HUES6 (cell line): ENCODE results near the gene CHCHD6.

Experiments used
- H3K27ac ChIP-seq: 2 replicates; pipeline ENCODE4 v1.7.0; 2013; ENCODE audit warnings: low read depth, mild to moderate bottlenecking, low read length, inconsistent platforms
- H3K27me3 ChIP-seq: 2 replicates; pipeline ENCODE4 v1.6.1; 2013; ENCODE audit warnings: low read length; ENCODE audit not compliant: control insufficient read depth, insufficient read depth
- H3K36me3 ChIP-seq: 2 replicates; pipeline ENCODE4 v1.6.1; 2013; ENCODE audit warnings: low read length; ENCODE audit not compliant: control insufficient read depth, insufficient read depth
- H3K4me1 ChIP-seq: 2 replicates; pipeline ENCODE4 v1.6.1; 2013; ENCODE audit warnings: low read length; ENCODE audit not compliant: control insufficient read depth, insufficient read depth
- H3K4me3 ChIP-seq: 2 replicates; pipeline ENCODE4 v1.5.1; 2013; ENCODE audit warnings: low read depth, low read length
- H3K9ac ChIP-seq: one replicate; pipeline ENCODE4 v1.6.1; 2013; ENCODE audit warnings: mild to moderate bottlenecking, low read length
- H3K9me3 ChIP-seq: 2 replicates; pipeline ENCODE4 v1.6.1; 2013; ENCODE audit warnings: low read depth, low read length; ENCODE audit not compliant: control insufficient read depth, insufficient read depth

CHCHD6 gene

DNA sequence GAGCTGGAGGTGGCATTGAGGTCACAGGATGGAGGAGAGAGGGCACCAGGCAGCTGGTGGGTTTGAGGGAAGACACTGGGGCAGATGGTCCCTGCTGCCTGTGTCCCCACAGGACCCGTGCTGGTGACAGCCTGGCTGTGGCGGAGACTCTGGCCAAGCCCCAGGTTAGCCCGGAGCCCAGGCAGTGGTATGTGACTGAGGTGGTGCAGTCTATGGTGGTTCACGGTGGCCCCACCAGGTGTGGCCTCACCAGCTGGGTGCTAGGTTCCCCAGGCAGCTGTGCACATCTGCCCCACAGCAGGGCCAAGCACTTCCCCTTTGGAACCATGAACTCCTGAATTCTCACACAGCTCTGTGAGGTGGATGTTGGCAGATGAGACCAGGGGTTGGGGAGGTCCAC is 294.3 kb downstream of the CHCHD6 start:
- Histone ChIP-seq H3K27me3 (no peaks in the 10 kb centered on the region), H3K9me3 (no peaks in the 10 kb centered on the region), H3K4me1 (peaks cover 26% of the 10 kb centered on the region), H3K9ac (no peak overlapping the region), H3K27ac (peak overlapping the region; percentile 36; the same call in 1 of the 2 replicates), H3K36me3 (peaks cover 18% of the 10 kb centered on the region), H3K4me3 (no peak overlapping the region)

GRCh38 chr3:126998728-126999127 is 294.7 kb downstream of the CHCHD6 start:
- no peak overlapping the region for H3K9ac ChIP-seq
- peaks cover 26% of the 10 kb centered on the region for H3K4me1 ChIP-seq
- H3K4me3 ChIP-seq: no peak overlapping the region
- no peaks in the 10 kb centered on the region for H3K27me3 ChIP-seq
- H3K36me3 ChIP-seq: peaks cover 17% of the 10 kb centered on the region
- H3K9me3 ChIP-seq: no peaks in the 10 kb centered on the region
- peak overlapping the region; percentile 36; the same call in 1 of the 2 replicates for H3K27ac ChIP-seq

DNA sequence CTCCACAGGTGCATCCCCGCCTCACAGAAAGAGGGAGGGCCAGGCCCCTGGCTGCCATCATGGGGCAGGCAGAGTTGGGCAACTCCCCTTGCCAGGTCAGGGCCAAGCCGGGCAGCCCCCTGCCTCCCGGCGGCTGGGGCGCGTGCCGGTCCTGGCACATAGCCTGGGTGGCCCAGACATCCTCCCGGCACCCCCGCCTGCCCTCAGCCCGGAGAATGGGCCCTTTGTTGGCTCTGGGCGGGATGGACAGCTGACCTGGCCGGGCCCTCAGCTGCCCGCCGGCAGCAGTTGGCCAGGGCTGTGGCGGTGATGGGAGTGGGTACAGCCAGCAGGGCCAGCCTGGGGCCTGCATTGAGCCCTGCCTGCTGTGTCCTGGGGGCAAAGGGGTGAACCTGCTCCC is 295.3 kb downstream of the CHCHD6 start:
- Histone ChIP-seq H3K36me3 (peaks cover 11% of the 10 kb centered on the region), H3K4me3 (no peak overlapping the region), H3K9ac (no peak overlapping the region), H3K4me1 (peaks cover 26% of the 10 kb centered on the region), H3K27me3 (no peaks in the 10 kb centered on the region), H3K9me3 (no peaks in the 10 kb centered on the region), H3K27ac (no peak overlapping the region)

DNA sequence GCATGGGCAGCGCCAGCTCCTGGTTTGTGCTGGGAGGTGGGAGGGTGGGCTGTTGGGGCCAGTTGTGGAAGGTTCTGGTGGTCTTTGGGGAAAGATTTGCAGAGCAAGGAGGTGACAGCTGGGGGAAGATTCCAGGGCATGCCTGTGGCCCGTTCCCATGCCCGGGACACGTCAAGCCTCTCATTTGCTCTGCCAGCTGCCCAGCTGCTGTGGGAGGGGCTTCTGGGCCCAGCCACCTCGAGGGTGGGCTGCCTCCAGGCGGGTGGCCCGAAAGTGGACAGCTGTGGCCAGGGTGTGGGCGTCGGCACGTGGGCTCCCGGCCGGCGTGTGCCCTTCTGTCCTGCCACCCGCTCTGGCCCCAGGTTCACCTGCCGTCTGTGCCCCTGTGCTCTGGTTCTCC is 296.1 kb downstream of the CHCHD6 start:
- no peaks in the 10 kb centered on the region for H3K27me3 ChIP-seq
- peaks cover 9% of the 10 kb centered on the region for H3K36me3 ChIP-seq
- no peak overlapping the region for H3K9ac ChIP-seq
- H3K9me3 ChIP-seq: no peaks in the 10 kb centered on the region
- H3K4me1 ChIP-seq: peaks cover 26% of the 10 kb centered on the region
- no peak overlapping the region for H3K27ac ChIP-seq
- H3K4me3 ChIP-seq: no peak overlapping the region

DNA sequence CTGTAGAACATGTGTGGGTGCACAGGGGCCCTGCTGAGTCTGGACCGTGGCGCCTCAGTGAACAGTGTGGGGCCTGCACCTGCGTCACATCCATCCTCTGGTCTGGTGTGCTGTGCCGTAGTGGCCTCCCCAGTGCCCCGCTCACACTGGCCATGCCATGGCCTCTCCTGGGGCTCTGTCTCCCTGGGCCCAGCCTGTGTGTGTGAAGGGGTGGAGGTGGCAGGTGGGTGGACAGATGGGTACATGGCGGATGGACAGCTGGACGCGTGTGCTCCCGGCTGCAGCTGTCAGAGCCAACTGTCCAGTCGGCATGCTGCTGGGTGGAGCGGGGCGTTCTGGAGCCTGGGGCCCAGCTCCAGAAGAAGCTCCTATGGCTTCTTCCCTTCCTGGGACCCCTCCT is 296.7 kb downstream of the CHCHD6 start:
- Histone ChIP-seq H3K4me3 (no peak overlapping the region), H3K4me1 (peaks cover 26% of the 10 kb centered on the region)

DNA sequence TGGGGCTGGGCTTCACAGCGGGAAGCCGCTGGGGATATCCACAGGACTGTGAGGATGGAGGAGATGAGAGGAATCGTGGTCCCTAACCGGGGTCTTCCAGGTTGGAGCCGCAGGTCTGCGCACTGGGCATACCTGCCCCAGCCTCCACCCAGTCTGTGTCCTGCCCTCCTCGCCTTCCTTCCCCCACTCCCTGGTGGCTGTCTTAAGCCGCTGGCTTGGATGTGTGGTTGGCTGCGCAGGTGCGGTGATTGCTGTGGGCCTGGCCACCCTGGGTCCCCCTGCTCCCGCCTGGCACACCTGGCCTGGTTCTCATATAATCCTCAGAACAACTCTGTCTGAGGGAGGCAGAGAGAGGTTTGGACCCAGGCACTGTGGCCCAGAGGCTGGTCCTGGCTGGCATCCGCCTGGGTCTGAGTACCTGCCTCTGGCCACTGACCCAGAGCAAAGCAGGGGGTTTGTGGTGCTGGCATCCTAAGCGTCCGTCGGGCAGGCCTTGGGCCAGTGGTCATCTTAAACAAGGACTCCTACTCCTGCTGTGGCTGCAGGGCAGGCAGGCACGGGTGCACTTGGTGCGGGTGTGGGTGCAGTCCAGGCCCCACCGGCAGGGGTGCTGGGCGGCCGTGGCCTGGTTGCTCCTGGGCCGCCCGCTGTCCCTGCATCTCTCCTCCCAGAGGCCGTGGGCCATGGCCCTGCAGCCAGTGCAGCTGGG is 297.6 kb downstream of the CHCHD6 start:
- peak overlapping the region; percentile 2 for H3K9ac ChIP-seq
- peaks cover 26% of the 10 kb centered on the region for H3K4me1 ChIP-seq
- no peaks in the 10 kb centered on the region for H3K9me3 ChIP-seq
- H3K36me3 ChIP-seq: peaks cover 9% of the 10 kb centered on the region
- H3K27me3 ChIP-seq: no peaks in the 10 kb centered on the region
- peak overlapping the region; percentile 59 for H3K27ac ChIP-seq
- no peak overlapping the region for H3K4me3 ChIP-seq

More for the DNA sequence above, 296.7 kb downstream of the CHCHD6 start:
- Histone ChIP-seq H3K9me3 (no peaks in the 10 kb centered on the region), H3K9ac (no peak overlapping the region), H3K27ac (no peak overlapping the region), H3K27me3 (no peaks in the 10 kb centered on the region), H3K36me3 (peaks cover 7% of the 10 kb centered on the region)

DNA sequence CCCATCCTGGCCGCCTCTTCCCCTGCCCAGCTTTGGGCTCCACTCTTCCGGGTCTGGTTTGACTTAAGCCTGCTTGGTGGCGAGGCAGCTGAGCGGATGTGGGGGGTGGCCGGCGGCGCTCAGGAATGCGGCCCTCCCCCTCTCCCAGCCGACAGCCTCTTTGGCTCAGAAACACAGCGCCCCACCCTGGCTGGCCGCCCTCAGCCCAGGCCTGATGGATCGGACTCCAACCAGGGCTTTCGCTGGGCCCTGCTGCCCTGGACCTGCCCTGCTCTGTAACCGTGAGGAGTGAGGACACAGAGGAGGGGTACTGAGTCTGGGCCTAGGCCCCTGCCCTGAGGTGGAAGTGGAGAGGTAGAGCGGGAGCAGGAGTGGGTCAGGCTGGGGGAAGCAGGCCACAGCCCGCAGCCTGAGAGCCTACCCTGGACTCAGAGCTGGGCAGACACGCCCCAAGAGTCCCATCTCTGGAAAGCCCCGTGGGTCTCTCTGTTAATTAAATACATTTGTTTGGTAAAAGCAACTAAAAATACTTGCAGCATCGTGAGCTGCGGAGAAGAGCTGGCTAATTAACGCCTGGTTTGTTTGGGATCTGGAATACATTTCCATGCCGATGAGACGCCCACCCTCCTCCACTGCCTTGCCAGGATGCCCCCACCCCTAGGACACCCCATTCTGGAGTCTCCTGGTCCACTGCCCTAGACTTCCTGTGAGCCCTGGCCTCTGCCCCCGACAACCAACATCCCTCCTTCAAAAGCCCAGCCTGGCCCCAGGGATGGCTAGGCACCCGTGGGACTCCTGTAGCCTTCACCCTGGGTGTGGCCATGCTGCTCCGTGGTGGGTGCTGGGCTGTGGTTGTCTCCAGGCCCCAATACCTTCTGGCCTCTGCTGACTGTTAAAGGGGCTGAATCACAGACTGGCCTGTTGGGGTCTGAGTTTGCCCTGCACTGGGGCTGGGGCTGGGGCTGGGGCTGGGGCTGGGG is 298.4 kb downstream of the CHCHD6 start:
- H3K36me3 ChIP-seq: peaks cover 16% of the 10 kb centered on the region
- no peak overlapping the region for H3K4me3 ChIP-seq
- no peaks in the 10 kb centered on the region for H3K27me3 ChIP-seq
- H3K9me3 ChIP-seq: no peaks in the 10 kb centered on the region
- H3K4me1 ChIP-seq: peaks cover 26% of the 10 kb centered on the region
- peak overlapping the region; percentile 59 for H3K27ac ChIP-seq
- H3K9ac ChIP-seq: peak overlapping the region; percentile 2

GRCh38 chr3:127003175-127003555 is 299.1 kb downstream of the CHCHD6 start:
- H3K27ac ChIP-seq: no peak overlapping the region
- no peak overlapping the region for H3K4me3 ChIP-seq
- H3K9me3 ChIP-seq: no peaks in the 10 kb centered on the region
- no peaks in the 10 kb centered on the region for H3K27me3 ChIP-seq
- peaks cover 26% of the 10 kb centered on the region for H3K4me1 ChIP-seq
- no peak overlapping the region for H3K9ac ChIP-seq
- peaks cover 20% of the 10 kb centered on the region for H3K36me3 ChIP-seq

GRCh38 chr3:127003601-127004280 is 299.7 kb downstream of the CHCHD6 start:
- peaks cover 20% of the 10 kb centered on the region for H3K36me3 ChIP-seq
- H3K27me3 ChIP-seq: no peaks in the 10 kb centered on the region
- 0 out of 2 replicates have a peak overlapping the region, but pooled peaks have one; percentile 11 for H3K27ac ChIP-seq
- no peaks in the 10 kb centered on the region for H3K9me3 ChIP-seq
- H3K9ac ChIP-seq: no peak overlapping the region
- H3K4me1 ChIP-seq: peaks cover 22% of the 10 kb centered on the region
- H3K4me3 ChIP-seq: no peak overlapping the region

- Histone ChIP-seq H3K36me3 (peaks cover 20% of the 10 kb centered on the region), H3K9me3 (no peaks in the 10 kb centered on the region), H3K9ac (no peak overlapping the region), H3K4me1 (peaks cover 18% of the 10 kb centered on the region), H3K27ac (no peak overlapping the region), H3K4me3 (no peak overlapping the region), H3K27me3 (no peaks in the 10 kb centered on the region)
Measured at GRCh38 chr3:127004641-127005397, 300.8 kb downstream of the CHCHD6 start.
